GM19438 (cell line): ENCODE data around the gene FMR1.
A peak's percentile ranks its signal among the peaks of the same experiment; 100 is the strongest.

ENCODE experiments used
- ATAC-seq: cut with Tn5 transposase; IDR thresholded peaks from one replicate; pipeline ENCODE4 v1.9.1; 2021; ENCODE audit warnings: low read depth; ENCODE audit not compliant: unreplicated experiment

The FMR1 gene

DNA sequence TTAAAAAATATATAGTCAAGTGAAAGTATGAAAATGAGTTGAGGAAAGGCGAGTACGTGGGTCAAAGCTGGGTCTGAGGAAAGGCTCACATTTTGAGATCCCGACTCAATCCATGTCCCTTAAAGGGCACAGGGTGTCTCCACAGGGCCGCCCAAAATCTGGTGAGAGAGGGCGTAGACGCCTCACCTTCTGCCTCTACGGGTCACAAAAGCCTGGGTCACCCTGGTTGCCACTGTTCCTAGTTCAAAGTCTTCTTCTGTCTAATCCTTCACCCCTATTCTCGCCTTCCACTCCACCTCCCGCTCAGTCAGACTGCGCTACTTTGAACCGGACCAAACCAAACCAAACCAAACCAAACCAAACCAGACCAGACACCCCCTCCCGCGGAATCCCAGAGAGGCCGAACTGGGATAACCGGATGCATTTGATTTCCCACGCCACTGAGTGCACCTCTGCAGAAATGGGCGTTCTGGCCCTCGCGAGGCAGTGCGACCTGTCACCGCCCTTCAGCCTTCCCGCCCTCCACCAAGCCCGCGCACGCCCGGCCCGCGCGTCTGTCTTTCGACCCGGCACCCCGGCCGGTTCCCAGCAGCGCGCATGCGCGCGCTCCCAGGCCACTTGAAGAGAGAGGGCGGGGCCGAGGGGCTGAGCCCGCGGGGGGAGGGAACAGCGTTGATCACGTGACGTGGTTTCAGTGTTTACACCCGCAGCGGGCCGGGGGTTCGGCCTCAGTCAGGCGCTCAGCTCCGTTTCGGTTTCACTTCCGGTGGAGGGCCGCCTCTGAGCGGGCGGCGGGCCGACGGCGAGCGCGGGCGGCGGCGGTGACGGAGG, at the start of gene FMR1:
FMR1 (plus strand) TSS at position 728 of the 831 bp plus-strand sequence. CDS start 261 bp downstream, outside the sequence.
- ATAC-seq = peak; percentile 72

DNA sequence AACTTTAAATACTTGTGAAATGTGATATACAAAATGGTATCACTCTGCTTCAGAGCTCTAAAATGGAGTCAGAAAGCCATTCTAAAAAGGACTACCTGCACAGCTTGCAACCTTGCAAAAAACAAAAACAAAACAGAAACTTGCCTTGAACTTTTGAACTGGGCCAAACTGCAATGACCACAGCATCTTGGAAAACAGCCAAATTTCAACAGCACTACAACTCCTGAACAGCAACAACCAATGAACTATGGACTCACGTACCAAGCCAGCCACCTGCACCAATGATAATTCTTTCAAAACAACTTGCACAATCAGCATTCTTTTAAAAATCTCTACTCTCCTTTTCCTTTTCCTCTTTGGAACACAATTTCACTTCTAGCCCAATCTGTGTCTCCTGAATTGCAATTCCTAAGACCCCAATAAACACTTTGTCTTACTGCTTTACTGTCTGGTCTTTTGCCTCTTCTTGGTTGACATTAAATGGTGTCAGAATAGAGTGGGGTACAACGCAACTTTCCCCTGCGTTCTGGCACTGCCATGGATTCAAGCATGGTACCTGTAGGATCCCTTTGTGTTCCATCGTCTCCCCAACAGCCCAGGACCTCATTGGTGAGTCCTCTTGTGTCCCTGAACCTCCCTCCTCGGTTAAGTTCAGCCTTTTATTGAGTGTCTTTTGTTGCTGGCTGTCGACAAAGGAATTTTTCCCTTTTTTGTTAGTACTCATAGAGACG, 35.7 kb upstream of the FMR1 start:
- ATAC-seq = peak; percentile 99

DNA sequence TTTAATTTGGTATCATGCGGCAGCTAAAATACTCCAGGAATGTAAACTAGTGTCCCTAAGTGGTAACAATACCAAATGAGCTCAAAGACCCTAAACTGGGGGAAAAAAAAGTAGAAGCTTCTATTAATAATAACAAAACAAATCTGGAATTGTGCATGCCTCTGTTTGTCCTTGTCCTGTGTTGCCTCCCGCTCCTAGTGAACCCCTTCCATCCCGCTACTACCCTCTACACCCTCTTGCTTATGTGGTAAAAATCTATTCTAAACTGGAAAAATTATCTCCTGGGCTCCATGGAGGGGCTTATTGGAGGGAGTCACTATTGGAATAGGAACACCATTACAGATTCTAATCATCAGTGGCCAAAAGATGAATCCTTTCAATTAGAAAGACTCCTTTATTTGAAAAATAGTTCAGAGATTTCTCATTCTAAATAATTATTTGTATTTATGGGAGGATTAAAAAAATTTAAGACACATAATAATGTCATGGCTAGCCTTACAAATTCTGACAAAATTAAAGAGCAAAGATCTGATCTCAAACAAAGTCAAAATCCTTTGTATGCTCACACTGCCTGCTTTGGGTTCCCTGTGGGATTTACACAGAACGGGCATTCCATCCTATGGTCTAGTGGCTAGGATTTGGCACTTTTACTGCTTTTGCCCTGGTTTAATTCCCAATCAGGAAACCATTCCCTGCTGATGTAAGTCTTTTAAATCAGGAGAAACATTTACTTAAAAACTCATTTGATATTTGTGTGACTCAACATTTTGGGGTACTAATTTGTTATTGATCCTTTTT, 34.7 kb upstream of the FMR1 start:
- no peak for ATAC-seq

DNA sequence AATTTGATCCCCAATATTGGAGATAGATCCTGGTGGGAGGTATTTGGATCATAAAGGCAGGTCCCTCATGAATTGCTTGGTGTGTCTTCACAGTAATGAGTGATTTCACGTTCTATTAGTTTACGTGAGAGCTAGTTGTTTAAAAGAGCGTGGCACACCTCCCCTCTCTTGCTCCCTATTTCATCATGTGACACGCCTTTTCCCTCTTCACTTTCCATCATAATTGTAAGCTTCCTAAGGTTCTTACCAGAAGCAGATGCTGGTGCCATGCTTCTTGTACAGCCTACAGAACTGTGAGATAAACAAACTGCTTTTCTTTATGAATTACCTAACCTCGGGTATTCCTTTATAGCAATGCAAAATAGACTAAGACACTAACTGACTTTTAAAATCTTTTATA, 34.0 kb upstream of the FMR1 start:
- ATAC-seq = no peak

DNA sequence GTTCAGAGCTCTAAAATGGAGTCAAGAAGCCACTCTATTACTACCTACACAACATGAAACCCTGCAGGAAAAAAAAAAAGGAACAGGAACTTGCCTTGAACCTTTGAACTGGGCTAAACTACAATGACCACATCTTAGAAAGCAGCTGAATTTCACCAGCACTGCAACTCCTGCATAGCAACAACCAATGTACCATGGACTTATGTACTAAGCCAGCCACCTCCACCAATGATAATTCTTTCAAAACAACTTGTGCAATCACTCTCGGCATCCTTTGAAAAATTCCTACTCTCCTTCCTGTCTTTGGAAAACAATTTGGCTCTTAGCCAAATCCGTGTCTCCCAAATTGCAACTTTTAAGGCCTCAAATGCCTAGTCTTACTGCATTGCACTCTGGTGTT, 26.8 kb upstream of the FMR1 start:
- ATAC-seq = no peak

DNA sequence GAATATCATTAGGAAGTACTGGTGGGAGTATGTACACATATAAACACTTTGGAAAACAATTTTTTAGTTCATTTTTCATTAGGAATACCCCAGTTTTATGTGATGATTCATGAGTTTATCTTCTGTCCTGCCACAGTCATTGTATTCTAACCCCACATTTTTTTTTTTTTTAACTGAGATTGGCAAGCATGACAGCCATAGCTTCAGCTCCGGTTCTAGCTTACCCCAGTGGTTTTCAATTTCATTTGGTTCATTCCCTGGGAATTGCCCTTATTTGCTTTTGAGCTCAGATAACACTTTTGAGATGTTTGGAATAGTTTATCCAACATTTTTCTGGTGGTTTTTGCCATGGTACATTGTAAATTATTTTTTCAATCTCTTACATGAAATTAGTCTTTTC, 21.0 kb upstream of the FMR1 start:
- ATAC-seq = no peak

DNA sequence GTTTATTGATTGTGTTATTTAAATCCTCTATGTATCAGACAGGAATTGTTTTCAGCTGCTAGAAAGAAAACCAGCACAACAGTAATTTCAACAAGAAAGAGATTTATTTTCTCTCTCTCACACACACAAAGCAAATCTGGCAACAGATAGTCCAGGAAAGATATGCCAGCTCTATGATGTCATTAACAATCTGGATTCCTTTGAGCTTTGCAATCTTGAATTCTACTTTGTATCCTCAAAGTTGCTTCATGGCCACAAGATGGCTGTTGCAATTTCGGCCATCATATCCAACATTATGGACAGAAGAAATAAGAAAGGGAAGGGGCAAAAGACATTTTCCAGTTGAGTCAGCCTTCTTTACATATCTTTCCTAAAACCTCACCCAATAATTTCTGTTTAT, 19.8 kb upstream of the FMR1 start:
- no peak for ATAC-seq

DNA sequence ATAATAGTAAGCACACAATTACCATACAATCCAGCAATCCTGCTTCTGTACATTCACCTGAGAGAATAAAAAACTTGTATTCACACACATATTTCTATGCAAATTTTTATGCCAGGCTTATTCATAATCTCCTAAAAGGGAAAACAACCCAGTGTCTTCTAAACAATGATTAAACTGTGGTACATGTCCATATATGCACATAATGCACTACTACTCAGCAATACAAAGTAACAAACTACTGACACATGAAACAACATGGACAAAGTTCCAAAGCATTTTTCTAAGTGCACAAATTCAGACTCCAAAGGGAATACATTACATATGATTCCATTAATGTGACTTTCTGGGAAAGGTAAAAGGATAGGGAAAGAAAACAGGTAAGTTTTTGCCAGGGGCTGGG, 18.0 kb upstream of the FMR1 start:
- no peak for ATAC-seq

DNA sequence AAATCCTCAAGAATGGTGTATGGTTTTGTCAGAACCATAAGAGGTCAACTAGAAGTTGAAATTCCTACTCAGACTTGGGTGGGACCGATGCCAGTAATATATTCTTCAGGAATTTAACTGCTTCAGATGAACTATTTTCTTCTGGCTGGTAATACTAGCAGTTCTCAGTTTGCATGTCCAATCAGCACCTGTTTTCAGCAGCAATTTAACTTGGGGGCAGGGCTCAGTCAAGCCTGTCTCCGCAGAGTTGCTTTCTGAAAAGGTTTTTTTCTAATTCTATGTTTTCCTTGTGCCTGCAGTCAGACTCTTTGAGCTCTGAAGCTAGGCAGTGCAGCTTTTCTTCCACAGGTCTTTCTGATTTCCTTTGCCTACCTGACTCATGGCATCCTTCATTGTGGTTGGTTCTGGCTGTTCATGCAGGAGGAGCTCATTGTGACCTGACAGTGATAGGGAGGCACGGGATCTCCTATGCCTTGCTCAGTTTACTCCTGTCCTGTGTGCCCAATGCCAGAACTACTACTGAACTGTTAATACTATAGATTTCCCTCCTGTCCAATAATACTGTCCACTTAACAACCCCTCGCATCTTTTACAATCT, 17.3 kb upstream of the FMR1 start:
- no peak for ATAC-seq

DNA sequence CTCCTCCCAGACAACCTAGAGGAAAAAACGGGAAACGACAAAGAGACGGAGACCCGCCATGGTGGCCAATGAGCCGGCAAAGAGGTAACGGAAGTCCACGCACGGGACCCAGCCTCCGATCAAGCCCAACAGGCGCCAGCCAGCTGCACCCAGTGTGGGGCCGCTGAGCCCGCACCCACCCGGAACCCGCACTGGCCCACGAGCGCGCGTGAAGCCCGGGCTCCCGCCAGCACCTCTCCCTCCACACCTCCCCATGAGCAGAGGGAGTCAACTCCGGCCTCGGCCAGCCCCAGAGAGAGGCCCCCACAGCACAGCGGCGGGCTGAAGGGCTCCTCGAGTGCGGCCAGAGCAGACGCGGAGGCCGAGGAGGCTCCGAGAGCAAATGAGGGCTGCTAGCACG, 14.6 kb upstream of the FMR1 start:
- ATAC-seq = no peak

DNA sequence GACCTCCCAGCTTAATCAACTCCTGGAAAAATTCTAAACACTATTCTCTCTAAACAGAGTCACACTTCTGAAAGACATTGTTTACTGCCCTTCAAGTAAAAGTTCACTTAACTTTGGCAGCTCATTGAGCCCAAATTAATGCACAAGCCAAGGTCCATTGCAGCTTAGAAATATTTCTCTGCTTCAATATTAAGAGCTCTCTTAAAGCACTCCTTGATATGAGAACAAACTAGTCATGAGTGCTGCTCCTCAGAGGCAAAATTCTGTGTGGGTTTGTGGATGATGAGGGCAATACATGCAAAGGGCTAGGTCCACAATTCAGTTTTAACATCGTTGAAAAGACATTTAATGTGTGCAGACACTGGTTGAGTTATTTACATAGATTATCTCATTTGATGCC, 12.8 kb upstream of the FMR1 start:
- no peak for ATAC-seq

DNA sequence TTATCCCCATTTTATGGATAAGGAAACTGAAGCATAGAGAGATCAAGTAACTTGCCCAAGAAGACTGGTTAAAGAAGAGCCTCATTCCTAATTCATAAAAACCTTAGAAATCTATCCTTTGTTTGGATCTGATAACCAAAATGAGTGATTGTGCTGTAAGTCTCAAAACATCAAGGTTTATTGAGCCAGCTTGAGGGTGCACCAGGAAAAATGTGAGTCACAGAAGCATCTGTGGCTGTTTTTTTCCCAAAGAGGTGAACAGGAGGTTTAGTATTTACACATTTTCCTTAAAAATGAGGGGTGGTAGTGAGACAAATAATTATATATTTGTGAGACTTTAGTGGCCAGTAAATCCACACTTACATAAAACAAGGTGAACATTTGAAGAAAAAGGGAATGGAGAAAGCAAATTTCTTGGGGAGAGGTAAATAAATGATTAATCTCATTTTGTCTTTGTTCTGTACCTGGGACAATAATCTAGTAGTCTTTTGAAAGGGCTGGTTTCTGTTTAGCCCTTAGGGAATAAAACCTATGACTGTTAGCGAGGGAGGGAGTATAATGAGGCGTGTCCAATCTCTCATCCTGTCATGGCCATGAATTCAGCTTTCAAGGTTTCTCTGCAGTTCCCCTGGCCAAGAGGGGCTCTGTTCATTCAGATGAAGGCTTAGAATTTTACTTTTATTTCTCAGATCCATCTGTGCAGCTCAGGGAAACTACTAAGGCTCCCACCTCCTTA, 12.2 kb upstream of the FMR1 start:
- ATAC-seq = peak; percentile 93

DNA sequence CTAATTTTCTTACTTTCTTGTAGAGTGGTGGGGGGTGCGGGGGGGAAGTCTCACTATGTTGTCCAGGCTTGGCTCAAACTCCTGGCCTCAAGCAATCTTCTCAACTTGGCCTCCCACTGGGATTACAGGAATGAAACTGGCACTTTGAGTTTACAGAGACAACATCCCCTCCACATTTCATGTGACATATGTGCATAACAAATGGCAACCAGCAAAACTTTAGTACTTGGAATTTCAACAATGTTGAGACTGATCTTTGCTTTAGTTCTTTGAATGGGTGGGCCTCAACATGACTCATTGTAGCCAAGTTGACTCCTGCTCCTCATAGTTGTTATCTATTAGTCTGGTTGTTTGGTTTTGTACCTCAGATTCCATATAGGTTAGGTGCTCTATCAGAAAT, 11.4 kb upstream of the FMR1 start:
- no peak for ATAC-seq

DNA sequence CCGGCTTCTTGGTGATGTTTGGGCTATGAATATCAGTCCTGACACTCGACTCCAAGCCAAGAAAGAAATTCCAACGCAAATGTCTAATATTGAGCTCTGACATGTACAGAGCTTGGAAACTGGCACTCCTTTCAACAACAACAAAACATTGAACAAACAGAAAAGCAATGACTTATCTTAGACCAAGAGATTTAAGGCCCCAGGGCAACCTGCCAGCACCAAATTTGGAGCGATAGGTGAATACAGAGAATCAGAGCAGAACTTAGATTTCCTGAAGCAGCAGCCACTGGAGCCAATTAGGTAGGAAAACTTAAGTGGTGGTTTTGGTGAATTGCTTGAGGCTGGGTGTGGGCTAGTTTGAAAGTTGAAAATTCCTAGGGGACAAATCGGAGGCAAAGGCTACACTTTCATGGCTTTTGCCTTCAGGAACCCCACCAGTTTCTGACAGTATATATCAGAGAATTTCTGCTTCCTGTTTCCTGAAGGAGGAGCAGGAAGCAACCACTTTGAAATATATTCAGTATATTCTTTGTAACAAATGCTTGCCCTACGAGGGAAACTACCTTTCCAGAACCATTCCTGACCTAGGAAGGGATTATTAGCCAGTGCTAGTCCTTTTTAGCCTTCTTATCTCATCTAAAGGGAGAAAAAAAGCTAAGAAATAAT, 10.1 kb upstream of the FMR1 start:
- no peak for ATAC-seq

DNA sequence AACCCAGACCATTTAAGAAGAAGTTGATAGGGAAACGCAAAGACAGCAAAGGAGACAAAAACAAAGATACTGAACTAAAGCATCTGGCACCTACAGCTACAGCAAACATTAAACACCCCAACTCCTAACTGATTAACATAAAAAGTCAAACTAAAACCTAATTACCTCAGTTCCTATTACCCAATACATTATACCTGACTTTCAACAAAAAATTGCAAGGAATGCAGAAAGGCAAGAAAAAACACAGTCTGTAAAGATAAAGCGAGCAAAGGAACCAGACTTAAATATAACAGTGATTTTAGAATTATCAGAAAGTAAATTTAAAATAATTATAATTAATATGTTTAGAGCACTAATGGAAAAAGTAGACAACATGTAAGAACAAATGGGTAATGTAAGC, 9.4 kb upstream of the FMR1 start:
- ATAC-seq = no peak

DNA sequence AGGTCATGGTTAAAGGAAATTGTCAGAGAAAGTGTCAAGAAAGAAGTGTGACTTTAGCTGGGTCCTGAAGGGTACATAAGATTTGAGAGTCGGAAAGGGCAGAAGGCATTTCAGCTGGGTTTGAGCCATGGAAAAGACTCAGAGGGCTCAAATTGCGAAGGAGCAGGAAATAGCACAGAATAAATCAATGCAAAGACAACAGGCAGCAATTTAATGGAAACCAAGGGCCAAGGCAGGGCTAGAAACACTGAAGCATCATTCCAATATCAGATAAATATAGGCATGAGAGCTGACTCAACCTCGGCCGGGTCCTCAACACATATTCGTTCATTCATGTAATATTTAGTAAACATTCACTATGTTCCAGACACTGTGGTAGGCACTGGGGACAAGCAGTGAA, 3.6 kb upstream of the FMR1 start:
- ATAC-seq = no peak

DNA sequence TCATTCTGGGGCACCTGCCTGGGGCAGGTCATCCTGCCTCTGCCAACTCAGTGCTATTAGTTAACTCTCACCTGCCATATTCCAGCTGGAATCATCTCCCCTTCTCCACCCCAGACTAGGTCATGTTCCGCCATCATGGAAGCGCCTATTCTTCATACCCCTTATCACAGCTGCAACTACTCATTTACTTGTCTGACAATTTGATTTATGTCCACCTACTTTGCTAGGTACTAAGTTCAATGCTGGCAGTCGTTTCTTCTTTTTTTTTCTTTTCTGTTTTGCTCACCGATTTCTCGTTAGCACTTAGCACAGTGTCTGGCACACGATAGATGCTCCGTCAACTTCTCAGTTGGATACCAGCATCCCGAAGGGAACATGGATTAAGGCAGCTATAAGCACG, 1.1 kb upstream of the FMR1 start:
- no peak for ATAC-seq

DNA sequence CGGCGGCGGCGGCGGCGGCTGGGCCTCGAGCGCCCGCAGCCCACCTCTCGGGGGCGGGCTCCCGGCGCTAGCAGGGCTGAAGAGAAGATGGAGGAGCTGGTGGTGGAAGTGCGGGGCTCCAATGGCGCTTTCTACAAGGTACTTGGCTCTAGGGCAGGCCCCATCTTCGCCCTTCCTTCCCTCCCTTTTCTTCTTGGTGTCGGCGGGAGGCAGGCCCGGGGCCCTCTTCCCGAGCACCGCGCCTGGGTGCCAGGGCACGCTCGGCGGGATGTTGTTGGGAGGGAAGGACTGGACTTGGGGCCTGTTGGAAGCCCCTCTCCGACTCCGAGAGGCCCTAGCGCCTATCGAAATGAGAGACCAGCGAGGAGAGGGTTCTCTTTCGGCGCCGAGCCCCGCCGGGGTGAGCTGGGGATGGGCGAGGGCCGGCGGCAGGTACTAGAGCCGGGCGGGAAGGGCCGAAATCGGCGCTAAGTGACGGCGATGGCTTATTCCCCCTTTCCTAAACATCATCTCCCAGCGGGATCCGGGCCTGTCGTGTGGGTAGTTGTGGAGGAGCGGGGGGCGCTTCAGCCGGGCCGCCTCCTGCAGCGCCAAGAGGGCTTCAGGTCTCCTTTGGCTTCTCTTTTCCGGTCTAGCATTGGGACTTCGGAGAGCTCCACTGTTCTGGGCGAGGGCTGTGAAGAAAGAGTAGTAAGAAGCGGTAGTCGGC, 528 bp downstream of the FMR1 start:
- ATAC-seq = peak; percentile 50

DNA sequence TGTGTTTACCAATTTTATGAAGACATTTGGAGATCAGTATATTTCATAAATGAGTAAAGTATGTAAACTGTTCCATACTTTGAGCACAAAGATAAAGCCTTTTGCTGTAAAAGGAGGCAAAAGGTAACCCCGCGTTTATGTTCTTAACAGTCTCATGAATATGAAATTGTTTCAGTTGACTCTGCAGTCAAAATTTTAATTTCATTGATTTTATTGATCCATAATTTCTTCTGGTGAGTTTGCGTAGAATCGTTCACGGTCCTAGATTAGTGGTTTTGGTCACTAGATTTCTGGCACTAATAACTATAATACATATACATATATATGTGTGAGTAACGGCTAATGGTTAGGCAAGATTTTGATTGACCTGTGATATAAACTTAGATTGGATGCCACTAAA, 1.9 kb downstream of the FMR1 start:
- no peak for ATAC-seq
